Suprapubic skin (tissue), 4 donors: ENCODE results near the gene AKAP13.

ENCODE experiments used
- CTCF ChIP-seq, 2 donors: fragments of 200-600 bp in 1 of 2; fragments of 450-650 bp in 1 of 2; sonication (generic) in 1 of 2; IDR thresholded peaks; one replicate each; pipeline ENCODE4 v1.5.1; 2016 to 2019; ENCODE audit warnings: antibody characterized with exemption in 2 of 2, mild to moderate bottlenecking in 1 of 2, moderate library complexity in 1 of 2
- EP300 ChIP-seq: sonication (generic); formaldehyde crosslinking; IDR thresholded peaks from one replicate; pipeline ENCODE4 v1.6.1; 2017; ENCODE audit warnings: antibody characterized with exemption
- POLR2A ChIP-seq, 2 donors: fragments of 450-650 bp; IDR thresholded peaks; one replicate each; pipeline ENCODE4 v1.6.1; 2017; ENCODE audit warnings: antibody characterized with exemption in 2 of 2, mild to moderate bottlenecking in 2 of 2, moderate library complexity in 2 of 2
- POLR2AphosphoS5 ChIP-seq, 3 donors: sonication (generic); formaldehyde crosslinking; IDR thresholded peaks; one replicate each; pipeline ENCODE4 v1.6.1; 2017; ENCODE audit warnings: antibody characterized with exemption in 3 of 3

GRCh38 chr15:85500729-85501128, 120.3 kb downstream of the AKAP13 start:
- TF ChIP-seq POLR2A (IDR thresholded peaks at IDR 0.05) (no peak), CTCF (IDR thresholded peaks at IDR 0.05) (no peak), EP300 (no peak), POLR2AphosphoS5 (IDR thresholded peaks at IDR 0.05) (no peak)
